K562 treated with DMSO at 1 percent for 4 hours (cell line): ENCODE results near the gene SLC16A10. TPM values are rescaled to one million over a fixed set of nuclear protein-coding genes. Genes with fewer than 3 reads are reported as not detected.

Experiments used
- total RNA-seq: library from RNA; unstranded; fragments of 300-600 nt; gene quantifications from 2 replicates; pipeline ENCODE4 v1.2.3, GENCODE V29; 2022; ENCODE audit not compliant: insufficient read depth

SLC16A10 gene, protein sequence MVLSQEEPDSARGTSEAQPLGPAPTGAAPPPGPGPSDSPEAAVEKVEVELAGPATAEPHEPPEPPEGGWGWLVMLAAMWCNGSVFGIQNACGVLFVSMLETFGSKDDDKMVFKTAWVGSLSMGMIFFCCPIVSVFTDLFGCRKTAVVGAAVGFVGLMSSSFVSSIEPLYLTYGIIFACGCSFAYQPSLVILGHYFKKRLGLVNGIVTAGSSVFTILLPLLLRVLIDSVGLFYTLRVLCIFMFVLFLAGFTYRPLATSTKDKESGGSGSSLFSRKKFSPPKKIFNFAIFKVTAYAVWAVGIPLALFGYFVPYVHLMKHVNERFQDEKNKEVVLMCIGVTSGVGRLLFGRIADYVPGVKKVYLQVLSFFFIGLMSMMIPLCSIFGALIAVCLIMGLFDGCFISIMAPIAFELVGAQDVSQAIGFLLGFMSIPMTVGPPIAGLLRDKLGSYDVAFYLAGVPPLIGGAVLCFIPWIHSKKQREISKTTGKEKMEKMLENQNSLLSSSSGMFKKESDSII
- total RNA-seq = not detected in 2 replicates

DNA sequence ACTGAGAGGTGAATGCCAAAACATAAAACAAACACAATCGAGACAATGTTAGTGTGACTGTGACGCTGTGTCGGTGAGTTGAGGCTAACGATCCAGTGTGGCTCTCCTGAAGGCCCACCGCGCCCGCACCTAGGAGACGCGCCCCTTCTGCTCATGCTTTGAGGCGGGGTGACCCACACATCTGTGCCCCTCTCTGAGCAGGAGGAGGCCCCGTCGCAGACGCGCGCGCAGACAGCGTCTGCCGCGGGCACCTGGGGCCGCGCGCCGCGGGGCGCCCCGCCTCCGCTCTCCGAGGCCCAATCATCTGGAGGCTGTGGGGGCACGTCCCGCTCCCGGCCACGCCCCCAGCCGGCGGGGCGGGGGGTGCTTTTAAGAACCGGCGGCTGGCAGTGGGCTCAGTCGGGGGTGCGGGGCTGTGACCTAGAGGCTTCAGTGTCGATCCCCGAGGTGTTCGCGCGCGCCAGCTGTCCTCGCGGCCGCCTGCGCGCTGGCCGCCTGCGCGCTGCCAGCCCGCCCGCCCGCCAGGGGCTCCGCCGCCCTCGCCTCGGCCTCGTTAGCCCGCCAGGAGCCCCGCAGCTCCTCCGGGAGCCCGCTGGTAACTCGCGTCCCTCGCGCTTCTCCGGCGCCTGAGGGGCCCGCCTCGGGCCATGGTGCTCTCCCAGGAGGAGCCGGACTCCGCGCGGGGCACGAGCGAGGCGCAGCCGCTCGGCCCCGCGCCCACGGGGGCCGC lies at the start of gene SLC16A10:
Gene SLC16A10 (plus strand): TSS at position 398 of the 730 bp plus-strand sequence. CDS start 250 bp downstream, at position 648.

Other genes starting within 250 kb of the SLC16A10 start
- 45.2 and 63.5 TPM in 2 replicates for gene AMD1, start 212.7 kb upstream of the SLC16A10 start, total RNA-seq
- gene GTF3C6, start 128.8 kb upstream of the SLC16A10 start, total RNA-seq = 29.0 and 40.8 TPM in 2 replicates
- gene RPF2, start 105.5 kb upstream of the SLC16A10 start, total RNA-seq = 18.4 and 19.9 TPM in 2 replicates